Stimulated activated CD8-positive, alpha-beta memory T cell treated with anti-CD3 and anti-CD28 coated beads, Interleukin-2, amount 100 ng/mL, for 48 hours (primary cell): ENCODE results near the gene CAMK2D.

Experiments used
- DNase-seq, 2 donors: peaks; one replicate each; pipeline ENCODE4 v3.0.0-alpha.2; 2020; ENCODE audit warnings: low read depth in 2 of 2

Gene CAMK2D

DNA sequence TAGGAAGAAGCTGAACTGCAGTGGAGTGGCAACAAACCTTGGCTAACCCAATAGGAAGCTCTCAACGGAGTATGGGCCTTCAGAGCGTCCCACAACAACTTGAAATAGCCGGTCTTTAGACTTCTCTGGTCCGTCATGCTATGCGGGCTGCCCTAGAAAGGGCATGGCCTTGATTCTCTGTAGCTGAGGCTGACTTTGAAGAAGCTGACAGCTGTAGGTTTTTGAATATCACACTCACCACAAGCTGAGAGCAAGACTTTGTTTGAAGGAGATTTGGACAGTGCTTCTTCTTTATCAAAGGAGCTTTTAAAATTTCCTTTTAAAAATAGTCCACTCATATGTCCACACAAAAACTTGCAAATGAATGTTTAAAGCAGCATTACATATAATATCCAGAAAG, 322.9 kb downstream of the CAMK2D start:
- no peak for DNase-seq

DNA sequence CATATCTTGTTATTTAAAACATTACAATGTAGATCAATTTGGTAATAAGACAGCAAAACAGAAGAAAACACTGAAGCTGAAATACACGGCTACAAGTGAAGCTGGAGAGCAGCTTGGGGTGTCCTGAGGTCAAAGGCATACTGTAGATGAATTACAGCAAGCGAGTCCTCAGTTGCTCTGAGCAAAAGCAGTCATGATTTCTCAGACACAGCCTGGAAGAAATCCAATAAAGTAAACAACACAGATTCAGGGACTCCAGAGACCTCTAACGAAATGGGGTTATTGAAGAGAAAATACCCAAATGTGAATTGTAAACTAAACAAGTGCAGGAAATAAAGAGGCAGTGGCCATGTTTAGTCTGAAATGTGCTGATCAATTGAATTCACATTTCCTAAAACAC, 324.4 kb downstream of the CAMK2D start:
- no peak for DNase-seq

DNA sequence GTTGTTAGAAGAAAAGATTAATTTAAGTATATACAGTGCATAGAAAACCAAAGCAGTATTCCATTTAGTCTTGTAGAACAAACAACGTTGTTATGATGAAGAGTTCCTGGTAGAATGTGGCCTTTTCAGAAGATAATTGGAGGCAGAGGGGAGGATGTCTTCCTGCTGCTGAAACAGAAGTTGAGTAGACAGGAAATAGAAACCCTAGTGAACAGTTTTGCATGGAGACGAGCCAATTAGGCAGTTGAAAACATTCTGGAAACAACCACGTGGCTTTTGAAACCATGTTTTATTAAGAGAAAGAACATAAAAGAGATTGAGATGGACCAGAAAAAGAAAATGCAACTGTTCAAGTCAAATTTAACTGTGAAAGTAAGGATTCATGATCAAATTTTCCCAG, 325.2 kb downstream of the CAMK2D start:
- DNase-seq, result no peak

DNA sequence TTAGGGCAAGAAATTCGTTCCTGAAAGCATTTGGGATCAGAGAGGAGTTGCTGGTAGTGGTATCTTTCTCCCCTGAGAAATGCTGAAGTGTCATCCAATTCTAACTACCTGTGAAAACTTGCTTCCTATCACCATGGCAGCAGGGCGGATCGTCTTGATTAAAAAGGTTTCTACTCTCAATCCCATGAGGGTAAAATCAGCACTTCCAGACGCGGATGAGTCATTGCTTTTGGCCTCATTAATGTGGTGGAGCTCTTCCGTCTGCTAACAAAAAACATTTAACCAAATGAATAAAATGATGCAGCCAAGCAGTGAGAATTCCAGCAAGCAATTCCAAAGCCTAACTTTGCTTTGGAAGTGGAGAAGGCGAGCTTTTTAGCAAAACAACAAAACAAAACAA, 325.6 kb downstream of the CAMK2D start:
- DNase-seq, result no peak

DNA sequence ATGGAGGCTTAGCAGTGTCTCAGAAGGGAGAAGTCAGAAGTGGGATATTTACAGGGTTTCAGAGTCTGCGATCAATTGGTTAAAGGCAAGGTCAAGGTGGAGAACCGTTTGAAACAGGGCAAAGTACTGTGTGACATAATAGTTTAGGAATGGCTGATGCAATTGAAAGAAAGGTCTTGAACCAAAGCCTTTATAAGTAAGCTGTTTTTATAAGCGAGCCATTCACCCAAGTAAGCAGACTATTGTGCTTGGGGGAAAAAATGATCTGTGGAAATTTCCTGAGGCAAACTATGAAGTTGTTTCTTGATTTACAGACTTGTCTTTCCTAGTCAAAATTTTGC, 327.3 kb downstream of the CAMK2D start:
- no peak for DNase-seq

DNA sequence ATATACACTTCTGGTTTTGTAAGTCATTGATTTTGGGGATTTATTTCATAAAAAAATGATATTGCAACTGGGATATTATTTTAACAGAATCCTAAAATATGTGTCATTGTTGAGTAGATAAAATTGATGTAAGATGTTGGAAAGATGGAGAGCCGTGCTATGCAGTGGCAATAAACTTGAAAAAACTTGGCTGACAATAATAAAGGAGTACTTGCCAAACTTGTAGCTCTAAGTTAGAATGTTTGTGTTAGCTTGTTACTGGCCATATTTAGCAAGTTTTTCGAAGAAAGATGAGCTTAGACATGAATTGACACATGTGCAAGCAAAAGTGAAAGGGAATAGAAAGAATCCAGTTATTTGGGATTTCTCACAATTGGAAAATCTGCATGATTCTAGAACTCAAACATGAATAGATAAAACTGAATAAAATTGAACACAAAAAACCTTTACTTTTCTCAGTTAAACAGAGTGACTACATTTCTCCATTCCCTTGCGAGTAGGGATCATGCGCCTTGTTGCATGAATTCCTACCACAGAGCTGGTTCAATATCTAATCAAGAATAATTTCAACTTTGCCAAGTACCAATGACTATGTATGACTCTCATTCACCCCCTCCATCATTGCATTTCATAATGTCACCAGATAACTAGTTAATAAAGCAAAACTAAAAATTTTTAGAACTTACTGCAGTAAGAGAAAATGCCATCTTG, 327.8 kb downstream of the CAMK2D start:
- DNase-seq, result no peak

DNA sequence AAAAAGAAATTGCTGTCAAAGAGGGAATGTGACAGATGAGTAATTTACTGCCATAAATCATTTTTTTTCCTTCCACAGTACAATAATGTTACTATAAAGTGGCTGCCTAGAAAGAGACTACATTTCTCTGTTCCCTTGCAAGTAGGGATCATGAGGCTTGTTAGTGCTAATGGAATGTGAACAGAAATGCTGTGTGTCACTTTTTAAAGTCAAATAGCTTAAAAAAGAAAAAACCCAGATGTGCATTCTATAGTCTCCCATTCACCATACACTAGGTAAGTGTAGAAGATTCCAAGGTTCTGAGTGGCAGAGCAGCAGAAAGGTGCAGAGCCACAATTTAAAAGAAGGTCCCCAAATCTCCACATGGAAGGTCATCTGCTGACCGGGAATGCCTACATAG, 328.4 kb downstream of the CAMK2D start:
- no peak for DNase-seq

DNA sequence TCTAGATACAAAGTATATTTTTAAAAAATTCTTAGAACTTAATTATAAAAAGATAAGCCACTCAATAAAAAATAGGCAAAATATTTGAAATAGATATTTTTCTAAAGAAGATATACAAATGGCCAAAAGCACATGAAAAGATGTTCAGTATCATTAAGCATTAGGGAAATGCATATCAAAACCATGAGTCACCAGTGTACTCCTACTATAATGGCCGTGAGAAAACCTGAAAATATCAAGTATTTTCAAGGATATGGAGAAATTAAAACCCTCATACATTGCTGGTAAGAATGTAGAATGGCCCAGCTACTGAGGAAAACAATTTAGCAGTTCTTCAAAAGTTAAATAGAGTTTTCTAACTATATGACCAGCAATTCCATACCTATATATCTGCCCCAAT, 337.9 kb downstream of the CAMK2D start:
- no peak for DNase-seq

DNA sequence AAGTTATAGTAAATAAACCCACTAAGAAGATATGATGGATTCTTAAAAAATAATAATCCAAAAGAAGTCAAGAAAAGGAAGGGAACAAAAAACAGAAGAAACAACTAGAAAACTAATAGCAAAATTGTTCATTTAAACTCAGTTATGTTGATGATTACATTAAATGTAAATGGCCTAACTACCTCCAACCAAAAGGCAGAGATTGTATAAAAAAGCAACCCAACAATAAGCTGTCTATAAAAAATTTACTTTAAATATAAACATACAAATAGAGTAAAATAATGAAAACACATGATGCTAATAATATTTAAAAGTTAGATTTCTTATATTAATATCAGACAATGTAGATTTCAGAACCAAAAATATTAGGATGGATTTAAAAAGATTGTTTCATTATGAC, 340.6 kb downstream of the CAMK2D start:
- DNase-seq, result no peak

DNA sequence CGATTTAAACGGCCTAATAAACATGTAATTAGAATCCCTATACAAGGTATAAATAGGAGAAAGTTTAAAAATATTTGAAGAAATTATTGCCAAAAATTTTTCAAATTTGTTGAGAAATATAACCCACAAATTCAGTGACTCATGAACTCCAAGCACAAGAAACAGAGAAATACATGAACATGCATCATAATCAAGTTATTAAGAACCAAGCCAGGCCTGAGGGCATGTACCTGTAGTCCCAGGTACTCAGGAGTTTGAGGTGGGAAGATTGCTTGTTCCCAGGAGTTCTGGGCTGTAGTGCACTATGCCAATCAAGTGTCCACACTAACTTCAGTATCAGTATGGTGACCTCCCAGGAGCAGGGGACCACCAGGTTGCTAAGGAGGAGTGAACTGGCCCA, 341.9 kb downstream of the CAMK2D start:
- DNase-seq, result no peak

DNA sequence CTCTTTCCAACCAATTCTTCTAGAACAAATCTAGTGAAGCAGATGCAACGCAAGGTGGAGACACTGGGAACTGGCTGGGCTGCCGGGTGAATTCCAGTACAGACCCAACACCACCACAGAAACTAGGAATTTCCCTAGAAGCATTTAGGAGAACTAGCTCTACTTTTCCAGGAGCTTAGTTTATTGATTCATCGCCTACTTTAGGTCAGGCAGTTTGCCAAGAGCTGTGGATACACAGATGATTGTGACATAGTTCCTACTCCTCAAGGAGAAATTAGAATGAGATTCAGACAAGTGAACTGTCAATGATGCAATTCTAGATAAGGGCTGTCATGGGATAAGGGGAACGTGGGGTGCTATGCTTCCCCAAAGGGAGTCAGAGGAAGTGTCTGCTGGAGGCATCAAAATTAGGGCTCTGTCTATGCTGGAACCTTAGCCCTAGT, 350.0 kb downstream of the CAMK2D start:
- DNase-seq, result no peak

DNA sequence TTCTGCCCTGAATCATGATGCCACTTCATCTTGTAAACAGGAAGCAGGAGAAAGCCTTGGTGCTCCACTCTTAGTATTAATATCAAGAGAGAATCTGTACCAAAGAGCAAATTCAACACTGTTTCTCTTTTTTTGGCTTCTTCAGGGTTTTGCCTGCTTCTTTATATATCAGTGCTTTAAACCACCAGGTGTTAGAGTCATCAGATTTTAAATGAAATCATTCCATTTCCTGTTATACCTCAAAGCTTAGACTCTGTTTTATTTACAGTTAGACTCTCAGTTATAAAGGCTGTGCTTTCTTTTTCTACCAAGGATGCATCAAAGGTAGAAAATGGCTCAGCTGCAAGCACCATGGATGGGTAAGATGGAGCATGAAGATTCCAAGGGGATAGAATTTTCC, 350.9 kb downstream of the CAMK2D start:
- DNase-seq, result no peak

DNA sequence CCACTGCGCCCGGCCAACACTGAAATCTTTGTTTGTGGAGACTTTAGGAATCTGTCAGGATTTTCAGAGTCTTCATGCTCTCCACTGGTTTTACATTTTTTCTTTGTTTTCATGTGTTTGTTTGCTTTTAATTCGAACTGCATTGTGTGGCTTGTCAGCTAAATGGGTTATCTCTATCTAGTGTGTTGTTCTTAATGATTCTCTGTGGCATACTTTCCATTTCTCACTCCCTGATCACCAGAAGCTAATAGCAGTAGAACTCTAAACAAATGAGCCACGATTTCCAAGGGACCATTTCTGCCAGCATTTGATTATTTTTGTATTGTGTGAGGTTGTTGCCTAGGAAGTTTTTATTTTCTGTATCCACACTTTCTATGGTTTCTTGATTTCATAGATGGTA, 352.4 kb downstream of the CAMK2D start:
- no peak for DNase-seq

DNA sequence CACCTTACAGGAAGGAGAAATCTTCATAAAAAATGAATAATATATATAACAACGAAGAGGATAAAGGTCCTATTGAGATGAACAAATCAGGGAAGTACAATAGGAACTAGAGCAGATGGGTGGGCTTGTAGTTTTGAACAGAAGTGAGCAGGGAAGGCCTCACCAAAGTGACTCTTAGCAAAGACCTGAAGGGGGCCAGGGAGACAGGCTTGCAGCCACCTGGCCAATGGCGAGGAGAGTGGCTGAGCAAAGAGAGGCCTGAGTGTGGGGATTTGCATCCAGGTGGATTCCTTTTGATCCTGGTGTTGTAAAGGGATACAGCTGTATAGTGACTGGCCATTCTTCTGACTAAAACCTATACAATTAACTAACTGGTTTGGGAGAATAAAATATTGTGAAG, 354.1 kb downstream of the CAMK2D start:
- DNase-seq, result no peak

DNA sequence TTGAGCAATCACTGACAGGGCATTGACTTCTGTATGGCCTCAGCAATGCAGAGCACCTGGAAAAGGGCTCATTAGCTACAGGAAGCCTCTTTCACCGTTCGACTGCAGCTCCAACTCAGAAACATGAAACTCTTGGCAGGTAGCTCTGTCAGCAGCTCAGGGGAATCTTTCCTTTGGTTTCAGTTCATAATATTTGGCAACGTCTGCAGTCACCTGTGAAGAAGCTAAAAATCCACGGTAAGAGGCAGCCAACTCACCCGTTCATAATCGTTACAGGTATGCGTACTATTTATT, 354.9 kb downstream of the CAMK2D start:
- no peak for DNase-seq

DNA sequence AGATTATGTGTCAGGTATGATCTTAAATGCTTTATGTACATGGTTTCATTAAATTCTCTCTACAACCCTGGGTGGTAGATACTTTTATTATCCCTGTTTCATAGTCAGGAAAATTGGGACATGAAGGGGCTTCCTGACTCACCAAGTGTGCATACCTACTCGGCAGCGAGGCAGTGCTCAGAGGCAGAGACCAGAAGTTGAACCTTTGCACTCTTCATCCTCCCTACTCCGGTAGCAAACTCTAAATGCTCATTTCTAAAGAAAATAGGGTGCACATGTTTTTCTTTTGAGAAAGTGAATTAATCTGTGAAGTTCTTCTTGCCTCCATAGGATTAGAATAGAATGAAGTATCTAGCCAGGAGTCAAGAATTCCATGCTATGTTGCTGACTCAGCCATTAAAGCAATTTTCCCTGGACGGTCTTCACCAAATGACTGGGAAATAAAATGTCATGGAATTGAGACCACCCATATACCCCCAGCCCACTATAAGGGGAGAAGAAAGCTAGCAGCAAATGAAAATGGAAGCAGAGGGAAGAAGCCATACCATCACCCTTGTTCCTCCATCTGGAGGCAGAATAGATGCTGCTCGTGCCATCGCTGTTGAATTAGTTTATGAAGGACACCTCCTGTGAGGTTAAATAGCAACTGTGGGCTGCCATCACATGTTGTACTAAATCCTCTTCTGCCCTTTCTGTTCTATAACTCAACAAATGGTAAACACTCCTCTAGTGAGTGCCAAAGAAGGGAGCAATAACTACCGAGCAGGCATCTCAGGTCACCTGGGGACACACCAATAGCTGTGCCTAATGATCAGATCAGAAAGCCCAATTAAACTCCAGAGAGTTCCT, 355.4 kb downstream of the CAMK2D start:
- DNase-seq, result no peak

DNA sequence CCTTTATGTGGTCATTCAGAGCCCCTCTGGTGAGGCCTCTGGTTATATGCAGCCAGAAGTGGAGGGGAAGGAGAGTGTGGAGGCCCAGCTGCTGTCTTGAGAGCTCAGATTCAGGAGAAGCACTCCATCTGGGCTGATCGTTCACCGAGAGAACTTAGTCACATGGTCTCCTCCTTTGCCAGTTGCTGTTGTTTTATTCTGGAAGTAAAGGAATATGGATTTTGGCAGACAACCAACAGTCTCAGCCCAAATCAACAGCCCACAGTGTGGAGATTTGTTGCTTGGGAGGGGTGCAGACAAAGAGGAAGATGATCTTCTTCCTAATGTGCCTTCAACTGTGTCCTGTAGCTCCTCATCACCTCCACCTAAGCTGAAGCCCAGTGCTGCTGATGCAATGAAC, 356.7 kb downstream of the CAMK2D start:
- DNase-seq, result no peak

DNA sequence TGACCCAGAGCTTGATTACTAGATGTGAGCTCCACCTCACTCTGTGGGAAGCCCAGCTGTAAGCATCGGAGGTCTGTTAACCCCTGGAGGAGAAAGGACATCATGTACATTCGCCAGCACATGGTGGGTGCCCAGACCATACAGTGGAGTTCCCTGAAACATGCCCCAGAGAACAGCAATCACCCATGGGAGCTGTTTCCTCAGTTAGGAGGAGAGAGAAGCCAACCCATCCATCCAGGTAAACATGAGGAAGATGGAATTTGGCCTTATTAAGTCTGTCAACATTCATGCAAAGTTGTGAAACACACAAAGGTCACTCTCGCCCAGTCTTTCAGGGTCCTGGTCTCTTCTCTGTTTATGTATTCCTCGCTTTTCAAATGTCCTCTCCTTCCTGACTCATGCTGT, 357.4 kb downstream of the CAMK2D start:
- DNase-seq, result no peak
